Muscle layer of duodenum (tissue), 2 donors: Measurements from ENCODE around the gene ROR2.

ENCODE experiments used
- H3K27ac ChIP-seq: one replicate; pipeline ENCODE4 v1.7.0; 2013; ENCODE audit warnings: mild to moderate bottlenecking, low read length
- H3K27me3 ChIP-seq: one replicate; pipeline ENCODE4 v1.7.0; 2013; ENCODE audit warnings: low read depth, mild to moderate bottlenecking, control low read depth, low read length
- H3K36me3 ChIP-seq, 2 donors: one replicate each; pipeline ENCODE4 v1.7.0; 2013; ENCODE audit warnings: low read length in 2 of 2, control low read depth in 1 of 2, mild to moderate bottlenecking in 1 of 2; ENCODE audit not compliant: insufficient read depth in 2 of 2, control insufficient read depth in 1 of 2
- H3K4me1 ChIP-seq, 2 donors: one replicate each; pipeline ENCODE4 v1.7.0; 2013; ENCODE audit warnings: low read length in 2 of 2, mild to moderate bottlenecking in 2 of 2, control low read depth in 1 of 2, moderate library complexity in 1 of 2; ENCODE audit not compliant: insufficient read depth in 2 of 2, control insufficient read depth in 1 of 2
- H3K4me3 ChIP-seq, 2 donors: one replicate each; pipeline ENCODE4 v1.7.0; 2013; ENCODE audit warnings: low read length in 2 of 2, low read depth in 1 of 2, mild to moderate bottlenecking in 1 of 2
- H3K9me3 ChIP-seq, 2 donors: one replicate each; pipeline ENCODE4 v1.7.0; 2013; ENCODE audit warnings: low read length in 2 of 2, control low read depth in 1 of 2, mild to moderate bottlenecking in 1 of 2; ENCODE audit not compliant: control insufficient read depth in 1 of 2
- donor health status: healthy.

Gene ROR2

GRCh38 chr9:91811024-91811909, 138.8 kb downstream of the ROR2 start:
- H3K4me1 ChIP-seq = peaks cover 3 to 51% of the 10 kb centered on the region in 2 donors
- no peaks in the 10 kb centered on the region for H3K36me3 ChIP-seq
- no peak overlapping the region for H3K27ac ChIP-seq
- no peaks in the 10 kb centered on the region for H3K9me3 ChIP-seq
- no peak overlapping the region for H3K4me3 ChIP-seq
- no peaks in the 10 kb centered on the region for H3K27me3 ChIP-seq

- Histone ChIP-seq H3K4me3 (no peak overlapping the region), H3K9me3 (no peaks in the 10 kb centered on the region), H3K36me3 (no peaks in the 10 kb centered on the region), H3K4me1 (peaks cover 3 to 54% of the 10 kb centered on the region in 2 donors), H3K27ac (no peak overlapping the region), H3K27me3 (no peaks in the 10 kb centered on the region)
Measured at GRCh38 chr9:91810286-91810905, 139.6 kb downstream of the ROR2 start.

- H3K27ac ChIP-seq = no peak overlapping the region
- no peaks in the 10 kb centered on the region for H3K36me3 ChIP-seq
- H3K27me3 ChIP-seq = no peaks in the 10 kb centered on the region
- no peaks in the 10 kb centered on the region for H3K9me3 ChIP-seq
- H3K4me3 ChIP-seq = no peak overlapping the region
- H3K4me1 ChIP-seq = peaks cover 6 to 59% of the 10 kb centered on the region in 2 donors
Measured at GRCh38 chr9:91809581-91810285, 140.3 kb downstream of the ROR2 start.

- no peaks in the 10 kb centered on the region for H3K9me3 ChIP-seq
- no peaks in the 10 kb centered on the region for H3K27me3 ChIP-seq
- no peak overlapping the region for H3K4me3 ChIP-seq
- H3K36me3 ChIP-seq = no peaks in the 10 kb centered on the region
- H3K27ac ChIP-seq = peak overlapping the region; percentile 30
- H3K4me1 ChIP-seq = peaks cover 6 to 59% of the 10 kb centered on the region in 2 donors
Measured at GRCh38 chr9:91807643-91808246, 142.3 kb downstream of the ROR2 start.

- H3K4me3 ChIP-seq = no peak overlapping the region
- H3K27me3 ChIP-seq = no peaks in the 10 kb centered on the region
- no peaks in the 10 kb centered on the region for H3K9me3 ChIP-seq
- peaks cover 11 to 65% of the 10 kb centered on the region in 2 donors for H3K4me1 ChIP-seq
- no peak overlapping the region for H3K27ac ChIP-seq
- H3K36me3 ChIP-seq = no peaks in the 10 kb centered on the region
Measured at GRCh38 chr9:91805031-91805430, 145.0 kb downstream of the ROR2 start.

- Histone ChIP-seq H3K9me3 (no peaks in the 10 kb centered on the region), H3K27me3 (no peaks in the 10 kb centered on the region), H3K27ac (no peak overlapping the region), H3K4me1 (peaks cover 16 to 64% of the 10 kb centered on the region in 2 donors), H3K4me3 (no peak overlapping the region), H3K36me3 (no peaks in the 10 kb centered on the region)
Measured at GRCh38 chr9:91803970-91804752, 145.9 kb downstream of the ROR2 start.

GRCh38 chr9:91803151-91803940, 146.7 kb downstream of the ROR2 start:
- H3K4me1 ChIP-seq = peaks cover 22 to 69% of the 10 kb centered on the region in 2 donors
- no peak overlapping the region for H3K4me3 ChIP-seq
- no peaks in the 10 kb centered on the region for H3K27me3 ChIP-seq
- H3K9me3 ChIP-seq = no peaks in the 10 kb centered on the region
- no peaks in the 10 kb centered on the region for H3K36me3 ChIP-seq
- no peak overlapping the region for H3K27ac ChIP-seq

- Histone ChIP-seq H3K4me1 (peaks cover 22 to 67% of the 10 kb centered on the region in 2 donors), H3K27ac (no peak overlapping the region), H3K9me3 (no peaks in the 10 kb centered on the region), H3K27me3 (no peaks in the 10 kb centered on the region), H3K4me3 (no peak overlapping the region), H3K36me3 (no peaks in the 10 kb centered on the region)
Measured at GRCh38 chr9:91802391-91802790, 147.6 kb downstream of the ROR2 start.

GRCh38 chr9:91800473-91801030, 149.5 kb downstream of the ROR2 start:
- Histone ChIP-seq H3K27me3 (no peaks in the 10 kb centered on the region), H3K4me3 (no peak overlapping the region), H3K27ac (no peak overlapping the region), H3K9me3 (no peaks in the 10 kb centered on the region), H3K4me1 (peaks cover 22 to 65% of the 10 kb centered on the region in 2 donors), H3K36me3 (no peaks in the 10 kb centered on the region)
